Measurements from ENCODE around the gene SRRT.
"Not testable (repeated sequence)": the region's sequence is repeated elsewhere in the genome, so short reads cannot be mapped to it uniquely, and the experiment has no call there.

The SRRT gene

GRCh38 chr7:100914208-100914878, 39.4 kb downstream of the SRRT start:
- no peak for TF ChIP-seq CTCF (IDR thresholded peaks at IDR 0.05; ENCODE audit: unreplicated experiment in 3 of 3)
- H3K9me3 Mint-ChIP-seq = no peaks in the 10 kb centered on the region
- peaks cover 17% of the 10 kb centered on the region for H3K27me3 Mint-ChIP-seq (ENCODE audit: low read depth)
- no peaks in the 10 kb centered on the region for H3K4me1 Mint-ChIP-seq
- H3K27ac Mint-ChIP-seq = no peak overlapping the region
- H3K4me3 Mint-ChIP-seq = no peak overlapping the region
- no peaks in the 10 kb centered on the region for H3K36me3 Mint-ChIP-seq (ENCODE audit: low read depth)

DNA sequence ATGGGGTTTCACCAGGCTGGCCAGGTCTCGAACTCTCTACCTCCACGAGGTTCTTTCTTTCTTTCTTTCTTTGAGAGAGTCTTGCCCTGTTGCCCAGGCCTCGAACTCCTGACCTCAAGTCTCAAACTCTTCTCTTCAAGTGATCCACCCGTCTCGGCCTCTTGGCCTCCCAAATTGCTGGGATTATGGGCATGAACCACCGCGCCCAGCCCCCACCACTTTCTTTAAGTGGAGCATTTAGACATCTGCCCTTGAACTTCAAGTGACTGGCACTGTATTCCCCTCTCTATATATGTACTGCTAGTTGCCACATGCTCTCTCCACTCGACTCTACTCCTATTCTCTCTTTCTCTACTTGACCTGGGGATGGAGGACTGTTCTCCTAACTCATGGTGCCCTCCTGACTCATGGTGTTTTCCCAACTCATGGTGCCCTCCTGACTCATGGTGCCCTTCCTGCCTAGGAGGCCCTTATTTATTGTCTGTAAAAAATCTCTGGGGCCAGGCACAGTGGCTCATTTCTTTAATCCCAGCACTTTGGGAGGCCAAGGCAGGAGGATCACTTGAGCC, 40.1 kb downstream of the SRRT start:
- Mint-ChIP-seq H3K36me3 (ENCODE audit: low read depth) (no peaks in the 10 kb centered on the region), H3K27ac (no peak overlapping the region), H3K27me3 (ENCODE audit: low read depth) (peaks cover 17% of the 10 kb centered on the region), H3K4me1 (no peaks in the 10 kb centered on the region), H3K9me3 (no peaks in the 10 kb centered on the region), H3K4me3 (no peak overlapping the region)
- no peak for TF ChIP-seq CTCF (IDR thresholded peaks at IDR 0.05; ENCODE audit: unreplicated experiment in 3 of 3)

GRCh38 chr7:100919335-100919734, 44.4 kb downstream of the SRRT start:
- H3K36me3 Mint-ChIP-seq (ENCODE audit: low read depth); H3K9me3 Mint-ChIP-seq: not testable (repeated sequence)
- H3K27me3 Mint-ChIP-seq (ENCODE audit: low read depth) = peaks cover 25% of the 10 kb centered on the region

DNA sequence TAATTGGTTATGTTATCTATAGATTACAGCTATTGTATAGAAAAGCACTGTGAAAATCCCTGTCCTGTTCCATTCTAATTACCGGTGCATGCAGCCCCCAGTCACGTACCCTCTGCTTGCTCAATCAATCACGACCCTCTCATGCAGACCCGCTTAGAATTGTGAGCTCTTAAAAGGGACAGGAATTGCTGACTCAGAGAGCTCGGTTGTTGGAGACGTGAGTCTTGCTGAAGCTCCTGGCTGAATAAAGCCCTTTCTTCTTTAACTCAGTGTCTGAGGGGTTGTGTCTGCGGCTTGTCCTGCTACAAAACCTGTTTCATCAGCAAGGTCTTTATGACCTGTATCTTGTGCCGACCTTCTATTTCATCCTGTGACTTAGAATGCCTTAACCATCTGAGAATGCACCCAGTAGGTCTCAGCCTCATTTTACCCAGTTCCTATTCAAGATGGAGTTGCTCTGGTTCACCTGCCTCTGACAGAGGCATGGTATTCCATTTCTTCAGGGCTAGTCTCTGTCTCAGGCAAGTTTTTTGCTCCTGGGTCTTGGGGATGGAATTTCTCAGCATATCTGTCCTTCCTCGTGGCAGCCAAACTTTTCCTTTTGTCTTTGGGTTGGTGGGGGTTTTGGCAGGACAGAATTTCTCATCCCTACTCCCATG, 45.0 kb downstream of the SRRT start:
- peaks cover 25% of the 10 kb centered on the region for H3K27me3 Mint-ChIP-seq (ENCODE audit: low read depth)
- H3K4me1 Mint-ChIP-seq; H3K4me3 Mint-ChIP-seq; H3K9me3 Mint-ChIP-seq; H3K36me3 Mint-ChIP-seq (ENCODE audit: low read depth); H3K27ac Mint-ChIP-seq: not testable (repeated sequence)

More at GRCh38 chr7:100919335-100919734, 44.4 kb downstream of the SRRT start:
- H3K27ac Mint-ChIP-seq, H3K4me3 Mint-ChIP-seq, H3K4me1 Mint-ChIP-seq: not testable (repeated sequence)

- Mint-ChIP-seq H3K9me3 (no peaks in the 10 kb centered on the region), H3K4me3 (no peak overlapping the region), H3K27me3 (ENCODE audit: low read depth) (peaks cover 25% of the 10 kb centered on the region), H3K4me1 (no peaks in the 10 kb centered on the region), H3K27ac (no peak overlapping the region), H3K36me3 (ENCODE audit: low read depth) (no peaks in the 10 kb centered on the region)
- TF ChIP-seq CTCF (IDR thresholded peaks at IDR 0.05; ENCODE audit: unreplicated experiment in 3 of 3) = no peak
These were observed 46.1 kb downstream of the SRRT start for GRCh38 chr7:100921039-100921438.

GRCh38 chr7:100923616-100924015, 48.7 kb downstream of the SRRT start:
- not testable (repeated sequence) for H3K4me1 Mint-ChIP-seq; H3K27ac Mint-ChIP-seq; H3K4me3 Mint-ChIP-seq; H3K9me3 Mint-ChIP-seq; H3K36me3 Mint-ChIP-seq (ENCODE audit: low read depth)
- H3K27me3 Mint-ChIP-seq (ENCODE audit: low read depth) = peaks cover 23% of the 10 kb centered on the region

DNA sequence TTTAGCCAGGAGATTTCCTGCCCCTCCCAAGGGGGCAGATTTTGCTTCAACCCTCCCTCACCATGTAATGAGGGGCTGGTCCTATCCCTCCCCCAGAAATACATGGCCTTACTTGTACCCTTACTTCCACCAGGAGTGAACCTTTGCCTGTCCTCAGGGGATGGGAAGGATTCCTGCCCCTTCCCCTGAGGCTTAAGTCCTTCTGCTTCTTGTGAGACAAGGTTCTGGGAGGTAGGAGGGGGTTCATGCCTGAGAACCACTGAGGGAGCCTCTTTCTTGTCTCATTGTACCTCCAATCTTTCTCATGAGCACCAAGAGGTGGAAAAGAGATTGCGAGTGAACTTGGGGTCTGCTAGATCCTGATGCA, 54.9 kb downstream of the SRRT start:
- H3K9me3 Mint-ChIP-seq = peaks cover 7% of the 10 kb centered on the region
- no peak overlapping the region for H3K4me3 Mint-ChIP-seq
- no peak for TF ChIP-seq CTCF (IDR thresholded peaks at IDR 0.05; ENCODE audit: unreplicated experiment in 3 of 3)
- no peak overlapping the region for H3K27ac Mint-ChIP-seq
- H3K36me3 Mint-ChIP-seq (ENCODE audit: low read depth) = no peaks in the 10 kb centered on the region
- H3K4me1 Mint-ChIP-seq = no peaks in the 10 kb centered on the region
- H3K27me3 Mint-ChIP-seq (ENCODE audit: low read depth) = peaks cover 10% of the 10 kb centered on the region
